Measurements from ENCODE around the gene SLC16A5. TPM values are rescaled to one million over a fixed set of nuclear protein-coding genes. Genes with fewer than 3 reads are reported as not detected.

Gene SLC16A5
- total RNA-seq, 2 experiments from 2014 or later: not detected

GRCh38 chr17:75155191-75155601 is 67.4 kb downstream of the SLC16A5 start:
- no peak for DNase-seq (ENCODE audit: low spot score)
- POLR2A ChIA-PET: interaction anchor here (0.7 to 1.4 kb wide), 9 partner anchors 9 to 582 kb away, joined by 3 to 10 read pairs (median 4); no protein-coding TSS in a partner anchor
- Histone ChIP-seq H3K27ac (ENCODE audit: low read depth, low read length, poor library complexity, severe bottlenecking) (peak overlapping the region; percentile 78), H3K9me3 (ENCODE audit: low read length) (no peaks in the 10 kb centered on the region), H3K36me3 (ENCODE audit: insufficient read depth, low read length) (peaks cover 20% of the 10 kb centered on the region; the same call in 1 of the 2 replicates), H3K4me1 (ENCODE audit: insufficient read depth, low read length, poor library complexity, severe bottlenecking) (peaks cover 24% of the 10 kb centered on the region), H3K79me2 (ENCODE audit: insufficient read depth, low read depth, low read length) (peaks cover 39% of the 10 kb centered on the region), H3K4me3 (ENCODE audit: low read depth, low read length, poor library complexity, severe bottlenecking) (peak overlapping the region; percentile 48), H3K9me2 (ENCODE audit: insufficient read depth, low read length) (no peaks in the 10 kb centered on the region), H4K20me1 (ENCODE audit: insufficient read depth, low read length) (peaks cover 15% of the 10 kb centered on the region; the same call in 1 of the 2 replicates), H3K4me2 (ENCODE audit: low read length) (peak overlapping the region; percentile 77), H2AFZ (ENCODE audit: low read length) (peak overlapping the region; percentile 75; the same call in 1 of the 2 replicates)
- CTCF ChIA-PET (ENCODE audit: unreplicated experiment): interaction anchor here (0.6 to 1.0 kb wide), 2 partner anchors 17 to 116 kb away, joined by 3 to 4 read pairs; no protein-coding TSS in a partner anchor
- BruUV-seq (replicated peaks): no TSS peak
- intact Hi-C loops (cut with micrococcal nuclease; ENCODE audit: unreplicated experiment): loop anchor here (2.0 kb wide), 1 partner anchor 50 kb away; the partner anchor contains the start of gene NUP85
- TF ChIP-seq EZH2phosphoT487 (IDR thresholded peaks at IDR 0.05; ENCODE audit: borderline replicate concordance, low read depth, low read length) (no peak), CTCF (conservative IDR thresholded peaks at IDR 0.05; ENCODE audit: low read length) (no peak)

Small RNA genes within 50 kb of the gene (small RNA-seq; reads per million reads assigned to genes)
- gene AC111186.1: not detected
- not detected for gene RF00019
- gene RN7SL573P: not detected

Other genes with a start within 250 kb of the SLC16A5 start
- 0.22 and 0.26 TPM in 2 replicates for gene GRIN2C, start 228.1 kb upstream of the SLC16A5 start, total RNA-seq (2014; rRNA removed; shearing (Covaris generic))
- gene GRIN2C, start 228.1 kb upstream of the SLC16A5 start, total RNA-seq (2022): 0.55 and 0.61 TPM in 2 replicates
- gene FDXR, start 215.0 kb upstream of the SLC16A5 start, total RNA-seq (2014; rRNA removed; shearing (Covaris generic)): 12.2 TPM in 2 replicates
- gene FDXR, start 215.0 kb upstream of the SLC16A5 start, total RNA-seq (2022): 18.1 and 18.3 TPM in 2 replicates
- not detected in 2 replicates for gene FADS6, start 194.3 kb upstream of the SLC16A5 start, total RNA-seq (2014; rRNA removed; shearing (Covaris generic))
- gene FADS6, start 194.3 kb upstream of the SLC16A5 start, total RNA-seq (2022): not detected in 2 replicates
- not detected in 2 replicates for gene USH1G, start 164.7 kb upstream of the SLC16A5 start, total RNA-seq (2014; rRNA removed; shearing (Covaris generic))
- gene USH1G, start 164.7 kb upstream of the SLC16A5 start, total RNA-seq (2022): not detected in 2 replicates
- gene OTOP2, start 163.7 kb upstream of the SLC16A5 start, total RNA-seq (2014; rRNA removed; shearing (Covaris generic)): not detected in 2 replicates
- not detected in 2 replicates for gene OTOP2, start 163.7 kb upstream of the SLC16A5 start, total RNA-seq (2022)
- not detected in 2 replicates for gene OTOP3, start 152.1 kb upstream of the SLC16A5 start, total RNA-seq (2014; rRNA removed; shearing (Covaris generic))
- not detected in 2 replicates for gene OTOP3, start 152.1 kb upstream of the SLC16A5 start, total RNA-seq (2022)
- gene HID1, start 115.2 kb upstream of the SLC16A5 start, total RNA-seq (2014; rRNA removed; shearing (Covaris generic)): 0.35 and 0.85 TPM in 2 replicates
- gene HID1, start 115.2 kb upstream of the SLC16A5 start, total RNA-seq (2022): 8.5 and 9.9 TPM in 2 replicates
- 0.10 and 0.79 TPM in 2 replicates for gene CDR2L, start 100.3 kb upstream of the SLC16A5 start, total RNA-seq (2014; rRNA removed; shearing (Covaris generic))
- gene CDR2L, start 100.3 kb upstream of the SLC16A5 start, total RNA-seq (2022): 0.49 and 0.74 TPM in 2 replicates
- gene MRPL58, start 75.3 kb upstream of the SLC16A5 start, total RNA-seq (2014; rRNA removed; shearing (Covaris generic)): 79.8 and 84.2 TPM in 2 replicates
- 70.7 and 75.3 TPM in 2 replicates for gene MRPL58, start 75.3 kb upstream of the SLC16A5 start, total RNA-seq (2022)
- 293 and 301 TPM in 2 replicates for gene ATP5PD, start 41.0 kb upstream of the SLC16A5 start, total RNA-seq (2014; rRNA removed; shearing (Covaris generic))
- 314 and 317 TPM in 2 replicates for gene ATP5PD, start 41.0 kb upstream of the SLC16A5 start, total RNA-seq (2022)
- gene KCTD2, start 40.7 kb upstream of the SLC16A5 start, total RNA-seq (2014; rRNA removed; shearing (Covaris generic)): 26.0 and 29.8 TPM in 2 replicates
- 21.0 and 26.3 TPM in 2 replicates for gene KCTD2, start 40.7 kb upstream of the SLC16A5 start, total RNA-seq (2022)
- 6.8 and 7.1 TPM in 2 replicates for gene ARMC7, start 22.0 kb downstream of the SLC16A5 start, total RNA-seq (2014; rRNA removed; shearing (Covaris generic))
- gene ARMC7, start 22.0 kb downstream of the SLC16A5 start, total RNA-seq (2022): 16.9 and 19.9 TPM in 2 replicates
- gene NT5C, start 43.8 kb downstream of the SLC16A5 start, total RNA-seq (2014; rRNA removed; shearing (Covaris generic)): 229 and 259 TPM in 2 replicates
- gene NT5C, start 43.8 kb downstream of the SLC16A5 start, total RNA-seq (2022): 106 and 107 TPM in 2 replicates
- 121 and 140 TPM in 2 replicates for gene JPT1, start 66.6 kb downstream of the SLC16A5 start, total RNA-seq (2014; rRNA removed; shearing (Covaris generic))
- 251 and 253 TPM in 2 replicates for gene JPT1, start 66.6 kb downstream of the SLC16A5 start, total RNA-seq (2022)
- 286 and 296 TPM in 2 replicates for gene SUMO2, start 95.0 kb downstream of the SLC16A5 start, total RNA-seq (2014; rRNA removed; shearing (Covaris generic))
- 628 and 714 TPM in 2 replicates for gene SUMO2, start 95.0 kb downstream of the SLC16A5 start, total RNA-seq (2022)
- gene NUP85, start 117.7 kb downstream of the SLC16A5 start, total RNA-seq (2014; rRNA removed; shearing (Covaris generic)): 129 and 130 TPM in 2 replicates
- 187 and 219 TPM in 2 replicates for gene NUP85, start 117.7 kb downstream of the SLC16A5 start, total RNA-seq (2022)
- gene GGA3, start 173.7 kb downstream of the SLC16A5 start, total RNA-seq (2014; rRNA removed; shearing (Covaris generic)): 52.3 and 77.6 TPM in 2 replicates
- gene GGA3, start 173.7 kb downstream of the SLC16A5 start, total RNA-seq (2022): 106 and 122 TPM in 2 replicates
- 123 and 127 TPM in 2 replicates for gene MRPS7, start 173.9 kb downstream of the SLC16A5 start, total RNA-seq (2014; rRNA removed; shearing (Covaris generic))
- 90.2 and 103 TPM in 2 replicates for gene MRPS7, start 173.9 kb downstream of the SLC16A5 start, total RNA-seq (2022)
- gene MIF4GD, start 183.3 kb downstream of the SLC16A5 start, total RNA-seq (2014; rRNA removed; shearing (Covaris generic)): 69.4 and 70.9 TPM in 2 replicates
- 132 and 139 TPM in 2 replicates for gene MIF4GD, start 183.3 kb downstream of the SLC16A5 start, total RNA-seq (2022)
- 113 TPM in 2 replicates for gene SLC25A19, start 201.5 kb downstream of the SLC16A5 start, total RNA-seq (2014; rRNA removed; shearing (Covaris generic))
- 118 and 144 TPM in 2 replicates for gene SLC25A19, start 201.5 kb downstream of the SLC16A5 start, total RNA-seq (2022)

All from OCI-LY7 (cell line).